ENCODE measurements around the gene ZBTB22.

GRCh38 chr6:33367009-33367714 is 49.6 kb upstream of the ZBTB22 start:
- TF ChIP-seq EZH2 (IDR thresholded peaks at IDR 0.05; ENCODE audit: low read length) (no peak), CTCF (optimal IDR thresholded peaks at IDR 0.05 in 1 of 3, IDR thresholded peaks at IDR 0.05 in 1 of 3, conservative IDR thresholded peaks at IDR 0.05 in 1 of 3; ENCODE audit: extremely low read depth in 1 of 3, insufficient read depth in 2 of 3, low read length in 3 of 3) (no peak)
